Stimulated activated CD4-positive, alpha-beta T cell treated with anti-CD3 and anti-CD28 coated beads, Interleukin-4, amount 100 ng/mL, for 4 hours (primary cell): Measurements from ENCODE around the gene PRR3.
A peak's percentile ranks its signal among the peaks of the same experiment; 100 is the strongest.

Experiments used
- DNase-seq, 2 experiments: peaks; one replicate each; pipeline ENCODE4 v3.0.0-alpha.2; 2020

The PRR3 gene

DNA sequence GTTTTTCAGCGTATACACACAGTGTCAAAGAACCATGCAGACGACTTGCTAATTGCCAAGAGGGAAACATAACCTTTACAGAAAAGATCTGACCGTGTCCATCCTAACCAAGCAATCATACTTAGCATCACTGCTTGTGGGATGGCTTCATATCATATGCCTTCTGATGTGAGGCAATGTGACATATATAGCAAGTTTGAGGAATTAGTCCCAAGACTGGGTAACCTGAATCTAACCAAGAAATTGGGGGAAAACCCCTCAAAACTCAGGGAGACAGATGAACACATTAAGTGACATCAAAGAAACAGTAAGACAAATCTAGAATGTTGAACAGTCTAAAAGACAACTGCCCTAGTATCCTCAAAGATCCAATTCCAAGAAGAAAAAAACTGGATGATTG, 19.2 kb upstream of the PRR3 start:
- no peak for DNase-seq

GRCh38 chr6:30541515-30542403, 15.3 kb upstream of the PRR3 start:
- DNase-seq = peak; percentile 74 to 77

DNA sequence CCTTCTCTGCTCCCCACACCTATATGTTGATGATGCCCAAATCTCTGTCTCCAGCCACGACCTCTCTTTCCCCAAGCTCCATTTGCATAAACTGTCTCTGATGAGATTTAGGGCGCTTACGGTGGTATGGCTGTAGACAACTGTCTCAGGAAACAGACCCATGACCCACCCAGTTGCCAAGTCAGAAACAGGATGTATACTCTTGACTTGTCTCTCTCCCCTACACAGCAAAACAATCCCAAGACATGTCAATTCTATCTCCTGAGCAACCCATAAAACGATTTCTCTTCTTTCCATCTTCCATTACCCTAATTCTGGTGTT, 14.7 kb upstream of the PRR3 start:
- DNase-seq = no peak

GRCh38 chr6:30542915-30543314, 14.2 kb upstream of the PRR3 start:
- DNase-seq = no peak

GRCh38 chr6:30543821-30544220, 13.3 kb upstream of the PRR3 start:
- no peak for DNase-seq

GRCh38 chr6:30544666-30545272, 12.3 kb upstream of the PRR3 start:
- no peak for DNase-seq

DNA sequence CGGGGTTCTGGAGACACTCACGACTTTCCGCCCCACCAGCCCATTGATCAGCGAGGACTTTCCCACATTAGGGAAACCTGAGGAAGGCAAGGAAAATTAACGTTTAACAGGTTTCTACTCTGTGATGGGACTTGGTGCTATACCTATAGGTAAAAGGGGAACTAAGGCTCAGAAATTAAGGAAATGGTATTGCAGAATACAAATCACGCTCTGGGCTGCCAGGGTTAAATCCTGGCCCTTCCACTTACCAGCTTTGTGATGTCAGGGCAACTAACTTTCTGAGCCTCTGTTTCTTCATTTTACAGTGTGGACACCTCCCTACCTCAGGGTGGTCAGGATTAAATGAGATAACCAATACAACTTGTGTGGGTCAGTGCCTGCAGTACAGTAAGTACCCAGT, 9.6 kb upstream of the PRR3 start:
- DNase-seq = no peak

GRCh38 chr6:30548375-30548774, 8.7 kb upstream of the PRR3 start:
- DNase-seq = no peak

DNA sequence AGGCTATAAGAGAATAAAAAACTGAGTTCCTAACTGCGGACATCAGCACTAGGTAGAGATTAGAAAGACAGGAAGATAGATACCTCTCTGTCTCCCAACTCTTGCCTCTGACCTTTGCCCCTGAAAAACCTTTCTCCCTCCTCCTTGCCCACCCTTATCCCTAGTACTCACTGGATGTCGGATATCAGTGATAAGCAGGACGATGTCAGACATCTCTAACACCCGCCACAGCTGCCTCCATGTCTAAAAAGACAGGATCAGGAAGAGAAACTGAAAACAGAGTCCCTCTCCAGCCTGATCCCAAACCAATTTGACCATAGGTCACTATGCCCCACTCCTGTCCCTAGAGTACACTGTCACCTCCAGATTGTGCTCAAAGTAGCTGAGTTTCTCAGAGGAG, 2.7 kb upstream of the PRR3 start:
- DNase-seq = no peak

DNA sequence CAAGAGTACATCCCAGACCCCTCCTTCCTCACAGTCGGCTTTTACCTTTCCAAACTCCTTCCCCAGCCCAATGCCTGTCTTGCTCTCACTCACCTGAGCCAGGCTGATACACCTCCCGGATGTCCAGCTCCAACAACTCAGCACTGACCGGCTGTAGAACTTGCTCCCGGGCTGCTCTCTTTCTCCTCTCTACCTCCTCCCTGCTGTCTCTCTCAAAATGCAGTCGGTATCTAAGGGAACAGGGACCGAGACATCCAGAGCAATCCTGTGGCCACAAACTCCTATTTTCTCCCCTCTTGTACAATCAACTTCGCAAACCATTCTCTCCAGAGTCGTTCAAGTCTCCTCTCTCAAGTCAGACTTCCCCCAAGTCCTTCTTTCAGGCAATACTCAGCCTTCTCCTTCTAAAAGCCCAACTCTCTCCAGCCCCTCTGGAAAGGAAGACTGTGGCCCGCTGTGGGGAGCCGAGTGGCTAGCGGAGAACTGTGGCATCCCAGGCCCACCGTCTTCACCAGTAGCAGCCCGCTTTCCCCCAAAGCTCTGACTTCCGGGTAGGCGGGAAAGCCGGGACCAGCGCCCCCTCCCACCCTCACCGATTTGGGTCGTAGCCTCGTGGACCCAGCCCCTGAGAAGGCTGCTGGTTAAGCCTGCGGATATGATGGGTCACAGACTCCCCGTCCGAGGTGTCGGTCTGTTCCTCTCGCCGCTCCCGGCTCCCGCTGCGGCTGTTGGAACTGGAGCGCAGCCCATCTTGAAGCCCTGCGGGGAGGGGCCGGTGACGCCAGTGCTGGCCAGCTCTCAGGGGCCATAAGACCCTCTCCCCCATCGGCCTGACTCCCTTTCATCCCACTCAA, 1.9 kb upstream of the PRR3 start:
- no peak for DNase-seq

- no peak for DNase-seq
Observed at GRCh38 chr6:30555816-30556065, 1.4 kb upstream of the PRR3 start.

DNA sequence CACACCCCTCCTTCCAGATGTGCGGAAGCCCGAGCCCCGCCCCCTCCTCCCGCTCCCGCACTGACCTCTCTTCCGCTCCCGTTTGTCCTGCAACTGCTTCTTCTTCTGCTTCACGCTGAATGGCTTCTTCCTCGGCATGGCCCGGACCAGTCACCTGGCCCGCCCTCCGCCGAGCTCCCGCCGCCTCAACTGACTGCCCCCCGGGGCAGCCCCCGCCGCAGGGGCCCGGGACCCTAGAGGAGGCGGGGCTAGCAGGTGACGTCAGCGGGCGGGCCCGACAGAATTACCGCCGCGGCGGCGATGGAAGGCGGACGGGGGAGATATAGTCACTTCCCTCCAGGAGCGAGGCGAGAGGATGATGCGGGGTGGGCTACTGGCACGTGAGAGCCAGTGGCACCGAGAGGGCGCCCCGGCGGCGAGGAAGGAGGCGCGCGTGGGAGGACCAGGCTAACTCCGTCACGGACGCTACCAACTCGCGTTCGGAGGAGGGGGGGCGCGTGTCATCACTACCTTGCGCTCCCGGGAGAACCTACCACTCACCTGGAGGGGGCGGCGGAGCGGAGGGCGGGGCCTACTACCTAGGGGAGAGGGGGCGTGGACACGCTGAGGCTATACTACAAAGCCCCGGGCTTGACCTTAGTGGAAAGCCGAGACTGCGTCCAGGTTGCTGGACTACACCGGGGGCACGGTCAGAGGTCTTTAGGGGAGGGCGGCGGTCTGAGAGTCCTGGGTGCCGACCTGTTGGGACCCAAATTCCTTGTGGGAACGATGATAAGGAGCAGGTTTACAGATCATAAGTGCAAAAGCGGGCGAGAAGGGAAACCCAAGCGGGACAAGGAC, 809 bp upstream of the PRR3 start, which contains the start of gene GNL1:
Gene GNL1 (minus strand): TSS at position 424 of the 840 bp plus-strand sequence. CDS start 286 bp downstream, at position 138.
- peak; percentile 99 for DNase-seq

- peak in 1 of 2 experiments; percentile 77 for DNase-seq
Observed at GRCh38 chr6:30557683-30557981, 537 bp downstream of the PRR3 start.

DNA sequence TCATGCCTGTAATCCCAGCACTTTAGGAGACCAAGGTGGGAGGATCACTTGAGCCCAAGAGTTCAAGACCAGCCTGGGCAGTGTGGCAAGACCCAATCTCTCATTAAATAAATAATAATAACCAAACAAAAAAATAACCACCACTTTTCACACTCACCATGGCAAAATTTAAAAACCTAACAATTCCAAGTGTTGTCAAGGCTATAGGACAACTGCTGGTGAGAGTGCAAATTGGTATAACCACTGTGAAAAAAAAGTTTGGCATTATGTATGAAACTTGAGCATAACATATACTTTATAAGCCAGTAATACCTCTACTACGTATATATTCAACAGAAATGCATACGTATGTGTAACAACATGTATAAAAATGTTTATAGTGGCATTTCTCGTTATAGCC, 3.8 kb downstream of the PRR3 start:
- DNase-seq = no peak

DNA sequence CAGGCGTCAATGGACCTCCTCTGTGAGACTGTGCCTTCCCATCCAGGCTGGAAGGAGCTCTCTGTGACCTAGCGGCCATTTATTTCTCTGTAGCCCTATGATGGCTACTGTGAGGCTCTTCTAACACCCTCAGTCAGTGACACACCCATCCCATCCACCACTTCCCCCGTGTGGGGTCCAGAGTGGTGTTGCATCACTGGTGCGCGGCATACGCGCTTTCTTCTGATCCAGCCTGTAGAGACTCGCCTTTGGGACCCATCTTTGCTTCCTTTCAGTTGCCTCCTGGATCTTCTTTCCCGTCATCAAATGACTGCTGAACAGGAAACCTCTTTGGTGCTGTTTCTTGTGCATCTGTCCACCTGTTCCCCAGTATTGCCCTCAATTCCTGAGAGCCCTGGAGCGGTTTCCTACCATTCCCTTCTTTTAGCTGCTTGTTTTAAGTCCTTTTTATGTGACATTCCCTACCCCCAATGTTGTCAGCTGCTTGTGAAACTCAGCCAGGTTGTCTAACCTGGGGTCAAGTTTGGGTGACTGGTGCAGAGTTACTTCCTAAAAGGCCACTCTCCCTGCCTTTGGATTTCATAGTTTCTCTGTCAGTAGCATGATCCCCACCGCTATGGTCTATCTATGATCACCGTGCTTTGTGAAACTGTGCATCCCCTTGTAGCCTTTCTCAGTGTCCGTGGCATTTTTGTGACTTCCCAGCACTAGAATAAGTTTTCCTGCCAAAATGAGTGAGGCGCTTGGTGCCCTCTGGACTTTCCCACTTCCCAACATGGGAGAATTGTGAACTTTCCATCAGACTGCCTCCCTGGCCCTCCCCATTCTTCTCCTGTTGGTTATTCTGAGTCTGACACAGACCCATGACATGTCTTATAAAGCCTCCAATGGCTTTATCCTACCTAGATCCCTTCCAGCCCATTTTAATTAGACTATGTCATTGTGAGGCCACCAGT, 5.7 kb downstream of the PRR3 start:
- no peak for DNase-seq

- no peak for DNase-seq
Observed at GRCh38 chr6:30564114-30564513, 7.0 kb downstream of the PRR3 start.

DNA sequence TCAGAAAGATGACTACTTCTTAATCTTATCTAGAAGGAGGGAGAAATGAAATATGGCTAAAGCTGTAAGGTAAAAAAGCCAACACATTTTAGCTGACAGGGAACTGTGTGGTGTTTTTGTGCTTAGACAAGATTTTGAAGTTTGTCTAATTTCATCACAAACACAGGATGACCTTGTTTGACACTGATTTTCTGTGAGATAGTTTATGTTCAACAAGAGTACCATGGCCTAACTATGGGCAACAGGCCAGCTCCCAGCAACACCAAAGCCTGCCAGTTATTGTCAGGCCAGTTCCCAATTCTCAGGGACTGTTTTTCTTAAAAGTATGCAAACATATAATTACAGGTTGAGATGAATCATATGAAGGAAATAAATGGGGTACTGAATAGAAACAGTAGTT, 8.7 kb downstream of the PRR3 start:
- DNase-seq = no peak

GRCh38 chr6:30568245-30568644, 11.2 kb downstream of the PRR3 start:
- peak; percentile 30 to 43 for DNase-seq

DNA sequence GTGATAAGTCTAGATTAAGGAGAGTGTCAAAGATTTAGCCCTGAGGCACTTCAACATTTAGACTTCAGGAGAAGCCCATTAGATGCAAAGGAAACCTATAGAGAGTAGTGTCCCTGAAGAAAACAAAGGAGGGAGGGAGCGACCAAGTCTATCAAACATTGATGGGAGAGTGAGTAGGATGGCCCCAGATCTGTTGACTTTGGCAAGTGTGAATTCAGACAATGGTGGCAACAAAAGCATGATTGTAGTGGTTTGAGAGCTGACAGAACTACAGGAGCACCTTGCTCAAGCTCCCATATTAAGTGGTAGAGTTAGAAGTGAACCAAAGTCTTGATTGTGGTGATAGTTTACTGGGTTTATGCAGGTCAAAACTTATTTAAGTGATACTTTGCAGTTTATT, 13.2 kb downstream of the PRR3 start:
- no peak for DNase-seq

- no peak for DNase-seq
Observed at GRCh38 chr6:30570740-30571074, 13.6 kb downstream of the PRR3 start.

- DNase-seq = peak; percentile 99
Observed at GRCh38 chr6:30571075-30571761, 14.1 kb downstream of the PRR3 start, which contains the start of gene ABCF1. Gene ABCF1 (plus strand): TSS chr6:30571442. CDS start chr6:30571488, 46 bp downstream.

DNA sequence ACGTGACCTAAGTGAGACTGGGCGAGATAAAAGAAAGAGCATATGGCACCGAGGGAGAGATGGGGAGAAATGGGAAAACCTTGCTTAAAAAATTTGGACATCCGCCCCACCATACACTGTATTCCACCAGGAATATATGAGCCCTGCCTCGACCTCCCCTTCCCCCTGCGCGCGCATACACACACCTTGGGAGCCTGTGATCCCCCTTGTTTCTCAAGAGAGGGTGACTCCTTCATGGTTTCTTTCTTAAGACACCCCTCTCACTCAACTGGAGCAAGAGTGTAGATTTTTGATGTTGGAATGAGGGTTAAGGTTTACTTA, 14.6 kb downstream of the PRR3 start:
- DNase-seq = no peak
